A673 (cell line): ENCODE results near the gene PACRG.

ENCODE experiments used
- CTCF ChIP-seq: fragments of 300-800, 200-600 bp; sonication (generic); conservative IDR thresholded peaks from 2 replicates; pipeline ENCODE4 v1.5.1; 2017; ENCODE audit warnings: low read depth, mild to moderate bottlenecking, antibody characterized with exemption, low read length, moderate library complexity, mixed read lengths
- EZH2 ChIP-seq: fragments of 200-600 bp; sonication (generic); IDR thresholded peaks from 2 replicates; pipeline ENCODE4 v1.6.1; 2017; ENCODE audit warnings: borderline replicate concordance, low read depth, mild to moderate bottlenecking, mixed read lengths, antibody characterized with exemption, low read length; ENCODE audit not compliant: poor library complexity, severe bottlenecking

GRCh38 chr6:162712694-162713093 is 15.1 kb upstream of the PACRG start:
- TF ChIP-seq CTCF (no peak), EZH2 (no peak)
